ENCODE measurements around the gene NFKB2. TPM values are rescaled to one million over a fixed set of nuclear protein-coding genes. Genes with fewer than 3 reads are reported as not detected.

The NFKB2 gene
- total RNA-seq, 1 donor from 2014 or later: 4.0 TPM

DNA sequence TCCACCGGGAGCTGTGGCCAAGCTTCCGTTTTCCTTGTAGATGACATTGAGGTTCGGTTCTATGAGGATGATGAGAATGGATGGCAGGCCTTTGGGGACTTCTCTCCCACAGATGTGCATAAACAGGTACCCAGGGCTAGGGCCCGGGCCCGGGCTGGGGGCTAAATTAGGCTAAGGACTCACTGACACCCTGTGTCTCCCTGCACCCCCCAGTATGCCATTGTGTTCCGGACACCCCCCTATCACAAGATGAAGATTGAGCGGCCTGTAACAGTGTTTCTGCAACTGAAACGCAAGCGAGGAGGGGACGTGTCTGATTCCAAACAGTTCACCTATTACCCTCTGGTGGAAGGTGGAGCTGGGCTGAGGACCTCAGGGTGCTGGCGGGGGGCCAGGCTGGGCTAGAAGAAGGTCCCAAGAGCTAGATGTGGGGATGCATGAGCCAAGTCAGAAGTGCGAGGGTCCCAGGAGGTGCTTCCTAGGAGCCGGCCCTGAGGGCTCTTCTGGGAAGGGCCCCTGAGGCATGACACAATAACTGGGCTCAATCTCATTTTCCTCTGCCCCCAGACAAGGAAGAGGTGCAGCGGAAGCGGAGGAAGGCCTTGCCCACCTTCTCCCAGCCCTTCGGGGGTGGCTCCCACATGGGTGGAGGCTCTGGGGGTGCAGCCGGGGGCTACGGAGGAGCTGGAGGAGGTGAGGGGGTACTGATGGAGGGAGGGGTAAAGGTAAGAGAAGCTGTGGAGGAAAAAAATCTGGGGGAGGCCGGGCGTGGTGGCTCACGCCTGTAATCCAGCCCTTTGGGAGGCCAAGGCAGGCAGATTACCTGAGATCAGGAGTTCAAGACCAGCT, 2.9 kb downstream of the NFKB2 start:
- Histone ChIP-seq H3K4me3 (peak overlapping the region; percentile 72), H3K36me3 (no peaks in the 10 kb centered on the region), H3K27me3 (peaks cover 33% of the 10 kb centered on the region), H3K4me1 (peaks cover 8% of the 10 kb centered on the region), H3K9me3 (ENCODE audit: low read depth) (no peaks in the 10 kb centered on the region), H3F3A (ENCODE audit: low read depth) (peaks cover 17% of the 10 kb centered on the region), H4K20me1 (ENCODE audit: low read depth) (peaks cover 3% of the 10 kb centered on the region), H3K9ac (no peak overlapping the region), H3K27ac (no peak overlapping the region), H3K79me2 (ENCODE audit: low read depth) (no peaks in the 10 kb centered on the region), H2AFZ (replicated peaks) (no peak overlapping the region), H3K4me2 (peak overlapping the region; percentile 87)
- no peaks in the 10 kb centered on the region for H3K36me3 Mint-ChIP-seq
- TF ChIP-seq EZH2 (IDR thresholded peaks at IDR 0.05): no peak
- no peak for TF ChIP-seq EZH2phosphoT487 (IDR thresholded peaks at IDR 0.05)
- H3K4me1 Mint-ChIP-seq: peaks cover 25% of the 10 kb centered on the region
- peak overlapping the region; percentile 76 for H3K4me3 Mint-ChIP-seq
- peaks cover 13% of the 10 kb centered on the region for H3K27me3 Mint-ChIP-seq (ENCODE audit: insufficient read depth, low read depth)
- no peak for DNase-seq (ENCODE audit: low spot score)
- no peak overlapping the region for H3K27ac Mint-ChIP-seq
- H3K9me3 Mint-ChIP-seq: no peaks in the 10 kb centered on the region

- H3K4me3 ChIP-seq: peak overlapping the region; percentile 72
- no peaks in the 10 kb centered on the region for H3K36me3 Mint-ChIP-seq
- no peaks in the 10 kb centered on the region for H3K9me3 Mint-ChIP-seq
- H3K36me3 ChIP-seq: no peaks in the 10 kb centered on the region
- no peak overlapping the region for H3K27ac Mint-ChIP-seq
- peak overlapping the region; percentile 82 for H3K4me3 Mint-ChIP-seq
- H3K27me3 Mint-ChIP-seq (ENCODE audit: insufficient read depth, low read depth): peaks cover 9% of the 10 kb centered on the region
- H3K4me1 ChIP-seq: peaks cover 8% of the 10 kb centered on the region
- peaks cover 8% of the 10 kb centered on the region for H3F3A ChIP-seq (ENCODE audit: low read depth)
- no peaks in the 10 kb centered on the region for H3K9me3 ChIP-seq (ENCODE audit: low read depth)
- H3K79me2 ChIP-seq (ENCODE audit: low read depth): no peaks in the 10 kb centered on the region
- TF ChIP-seq EZH2phosphoT487 (IDR thresholded peaks at IDR 0.05): no peak
- peak; percentile 91 for TF ChIP-seq CTCF (IDR thresholded peaks at IDR 0.05)
- H3K27me3 ChIP-seq: peaks cover 24% of the 10 kb centered on the region
- H3K4me2 ChIP-seq: peak overlapping the region; percentile 87
- H4K20me1 ChIP-seq (ENCODE audit: low read depth): peaks cover 3% of the 10 kb centered on the region
- peak; percentile 94 for DNase-seq (ENCODE audit: low spot score)
- no peak overlapping the region for H3K27ac ChIP-seq
- no peak overlapping the region for H3K9ac ChIP-seq
- peaks cover 23% of the 10 kb centered on the region for H3K4me1 Mint-ChIP-seq
- H2AFZ ChIP-seq (replicated peaks): peak overlapping the region; percentile 94
Observed at GRCh38 chr10:102399217-102400021, 3.9 kb downstream of the NFKB2 start.

GRCh38 chr10:102400076-102400475, 4.6 kb downstream of the NFKB2 start:
- no peaks in the 10 kb centered on the region for H3K79me2 ChIP-seq (ENCODE audit: low read depth)
- no peak overlapping the region for H2AFZ ChIP-seq (replicated peaks)
- no peak overlapping the region for H3K27ac ChIP-seq
- H3K9me3 Mint-ChIP-seq: no peaks in the 10 kb centered on the region
- H3K9me3 ChIP-seq (ENCODE audit: low read depth): no peaks in the 10 kb centered on the region
- no peak overlapping the region for H3K27ac Mint-ChIP-seq
- peaks cover 1% of the 10 kb centered on the region for H3F3A ChIP-seq (ENCODE audit: low read depth)
- no peak overlapping the region for H3K4me3 ChIP-seq
- H3K36me3 ChIP-seq: no peaks in the 10 kb centered on the region
- no peak for TF ChIP-seq EZH2phosphoT487 (IDR thresholded peaks at IDR 0.05)
- no peak for TF ChIP-seq EZH2 (IDR thresholded peaks at IDR 0.05)
- no peak for TF ChIP-seq CTCF (IDR thresholded peaks at IDR 0.05)
- H3K4me1 ChIP-seq: peaks cover 4% of the 10 kb centered on the region
- H3K4me1 Mint-ChIP-seq: peaks cover 19% of the 10 kb centered on the region
- no peaks in the 10 kb centered on the region for H4K20me1 ChIP-seq (ENCODE audit: low read depth)
- no peaks in the 10 kb centered on the region for H3K36me3 Mint-ChIP-seq
- H3K9ac ChIP-seq: no peak overlapping the region
- H3K27me3 ChIP-seq: peaks cover 23% of the 10 kb centered on the region
- DNase-seq (ENCODE audit: low spot score): no peak
- peak overlapping the region; percentile 87 for H3K4me2 ChIP-seq
- H3K27me3 Mint-ChIP-seq (ENCODE audit: insufficient read depth, low read depth): peaks cover 7% of the 10 kb centered on the region
- peak overlapping the region; percentile 82 for H3K4me3 Mint-ChIP-seq
